CD14-positive monocyte (primary cell): Measurements from ENCODE around the gene SGCB. TPM values are rescaled to one million over a fixed set of nuclear protein-coding genes. Genes with fewer than 3 reads are reported as not detected.
"Not testable (repeated sequence)": the region's sequence is repeated elsewhere in the genome, so short reads cannot be mapped to it uniquely, and the experiment has no call there.

Source experiments
- DNase-seq, 3 donors: peaks; one replicate each; pipeline ENCODE4 v3.0.0-alpha.2; 2011 to 2022
- H2AFZ ChIP-seq: 2 replicates; pipeline ENCODE4 v1.6.0; 2012; ENCODE audit warnings: mild to moderate bottlenecking, low read depth, low read length, inconsistent platforms; ENCODE audit not compliant: insufficient read depth, poor library complexity, severe bottlenecking
- H3K27ac ChIP-seq, 2 donors: 1 replicate in 1 of 2; 2 replicates in 1 of 2; pipeline ENCODE4 v1.5.1; 2012 to 2013; ENCODE audit warnings: low read length in 2 of 2, control low read depth in 1 of 2, inconsistent platforms in 1 of 2, low read depth in 1 of 2, mild to moderate bottlenecking in 1 of 2
- H3K27me3 ChIP-seq, 2 donors: one replicate each; pipeline versions ENCODE4 v1.6.0 to v1.6.1; 2011 to 2013; ENCODE audit warnings: low read length in 2 of 2; ENCODE audit not compliant: control insufficient read depth in 2 of 2, insufficient read depth in 2 of 2
- H3K36me3 ChIP-seq, 2 donors: replicated peaks in 1 of 2; 1 replicate in 1 of 2; 2 replicates in 1 of 2; pipeline versions ENCODE4 v1.5.1 to v1.6.1; 2012 to 2013; ENCODE audit warnings: low read length in 2 of 2, control low read depth in 1 of 2, inconsistent platforms in 1 of 2, mild to moderate bottlenecking in 1 of 2; ENCODE audit not compliant: insufficient read depth in 2 of 2, control insufficient read depth in 1 of 2
- H3K4me1 ChIP-seq, 2 donors: 1 replicate in 1 of 2; 2 replicates in 1 of 2; pipeline versions ENCODE4 v1.5.1 to v1.6.1; 2012 to 2013; ENCODE audit warnings: low read length in 2 of 2, control low read depth in 1 of 2, inconsistent platforms in 1 of 2, mild to moderate bottlenecking in 1 of 2, moderate library complexity in 1 of 2; ENCODE audit not compliant: insufficient read depth in 2 of 2, control insufficient read depth in 1 of 2
- H3K4me2 ChIP-seq: replicated peaks from 2 replicates; pipeline ENCODE3; 2012; ENCODE audit warnings: low read length, moderate library complexity, mild to moderate bottlenecking; ENCODE audit not compliant: poor library complexity, severe bottlenecking; ENCODE audit errors: extremely low read depth
- H3K4me3 ChIP-seq, 3 experiments: fragments of 200-600 bp in 1 of 3; sonication (generic) in 1 of 3; replicated peaks in 1 of 3; 1 replicate in 2 of 3; 2 replicates in 1 of 3; pipeline ENCODE4 v1.5.1; 2011 to 2013; ENCODE audit warnings: low read length in 3 of 3, mild to moderate bottlenecking in 3 of 3, control low read depth in 2 of 3, low read depth in 2 of 3, inconsistent platforms in 1 of 3, moderate library complexity in 1 of 3
- H3K79me2 ChIP-seq: 2 replicates; pipeline ENCODE4 v1.6.0; 2012; ENCODE audit warnings: mild to moderate bottlenecking, control low read depth, inconsistent platforms, low read length, moderate library complexity; ENCODE audit not compliant: insufficient read depth
- H3K9ac ChIP-seq: 2 replicates; pipeline ENCODE4 v1.6.0; 2017; ENCODE audit warnings: low read length, mild to moderate bottlenecking; ENCODE audit not compliant: insufficient read depth, poor library complexity, severe bottlenecking
- H3K9me3 ChIP-seq, 2 donors: replicated peaks in 1 of 2; 1 replicate in 1 of 2; 2 replicates in 1 of 2; pipeline versions ENCODE4 v1.5.1 to v1.6.1; 2012 to 2013; ENCODE audit warnings: low read length in 2 of 2, control low read depth in 1 of 2; ENCODE audit not compliant: control insufficient read depth in 1 of 2, insufficient read depth in 1 of 2
- H4K20me1 ChIP-seq: 2 replicates; pipeline ENCODE4 v1.6.0; 2012; ENCODE audit warnings: mild to moderate bottlenecking, low read length, control low read depth, moderate library complexity; ENCODE audit not compliant: insufficient read depth
- H3K27ac Mint-ChIP-seq, 7 donors: one replicate each; pipeline ENCODE4 v1.8.0; 2020; ENCODE audit warnings: mild to moderate bottlenecking in 7 of 7, mixed read lengths in 7 of 7, moderate library complexity in 6 of 7, inconsistent platforms in 2 of 7
- H3K27me3 Mint-ChIP-seq, 3 donors: one replicate each; pipeline ENCODE4 v1.8.0; 2021 to 2022; ENCODE audit warnings: low read depth in 3 of 3, mild to moderate bottlenecking in 3 of 3, mixed read lengths in 3 of 3, moderate library complexity in 3 of 3, inconsistent platforms in 1 of 3
- H3K36me3 Mint-ChIP-seq, 2 donors: one replicate each; pipeline ENCODE4 v1.8.0; 2020; ENCODE audit warnings: mixed read lengths in 2 of 2, inconsistent platforms in 1 of 2, mild to moderate bottlenecking in 1 of 2
- H3K4me1 Mint-ChIP-seq: one replicate; pipeline ENCODE4 v1.8.0; 2020; ENCODE audit warnings: mild to moderate bottlenecking, mixed read lengths
- H3K4me3 Mint-ChIP-seq, 2 donors: one replicate each; pipeline ENCODE4 v1.8.0; 2020; ENCODE audit warnings: mild to moderate bottlenecking in 2 of 2, mixed read lengths in 2 of 2, moderate library complexity in 1 of 2
- H3K9me3 Mint-ChIP-seq, 7 donors: one replicate each; pipeline ENCODE4 v1.8.0; 2020 to 2022; ENCODE audit warnings: mixed read lengths in 7 of 7, mild to moderate bottlenecking in 6 of 7, moderate library complexity in 6 of 7, inconsistent platforms in 2 of 7
- CTCF ChIP-seq: fragments of 200-600 bp; IDR thresholded peaks from one replicate; pipeline ENCODE4 v1.8.0; 2022; ENCODE audit warnings: antibody characterized with exemption, mild to moderate bottlenecking
- WGBS: methylation state at CpG from one replicate; pipeline ENCODE4 v1.1.5; 2013; ENCODE audit warnings: missing lambda C conversion rate; ENCODE audit not compliant: insufficient coverage; 5-methylcytosine and 5-hydroxymethylcytosine counted together
- intact Hi-C, 2 donors: fragments of 100-400 bp; cut with micrococcal nuclease; formaldehyde crosslinking; loops; one replicate each; pipeline versions ENCODE4 v1.15.0 to v1.15.1; 2023
- polyA minus RNA-seq: library from RNA; depleted of rRNA, polyadenylated mRNA; stranded (reverse); fragments of >200 nt; gene quantifications from 2 replicates; pipeline ENCODE4 v1.2.3, GENCODE V29; 2012
- polyA plus RNA-seq, 3 donors: library from polyadenylated mRNA; depleted of rRNA in 1 of 3; unstranded in 2 of 3; stranded (reverse) in 1 of 3; fragments of 300-500 nt in 2 of 3; fragments of >200 nt in 1 of 3; fragmentation: Illumina TruSeq in 2 of 3; gene quantifications; 1 replicate in 2 of 3; 2 replicates in 1 of 3; pipeline ENCODE4 v1.2.3, GENCODE V29; 2012 to 2021
- total RNA-seq, 12 experiments: library from RNA in 1 of 12; stranded (reverse) in 1 of 12; fragments of 120-200 nt in 1 of 12; gene quantifications; one replicate each; pipeline ENCODE4 v1.2.4 and lab custom pipeline; 2013 to 2026; ENCODE audit warnings: mixed read lengths in 6 of 12, inconsistent platforms in 1 of 12

The SGCB gene, protein sequence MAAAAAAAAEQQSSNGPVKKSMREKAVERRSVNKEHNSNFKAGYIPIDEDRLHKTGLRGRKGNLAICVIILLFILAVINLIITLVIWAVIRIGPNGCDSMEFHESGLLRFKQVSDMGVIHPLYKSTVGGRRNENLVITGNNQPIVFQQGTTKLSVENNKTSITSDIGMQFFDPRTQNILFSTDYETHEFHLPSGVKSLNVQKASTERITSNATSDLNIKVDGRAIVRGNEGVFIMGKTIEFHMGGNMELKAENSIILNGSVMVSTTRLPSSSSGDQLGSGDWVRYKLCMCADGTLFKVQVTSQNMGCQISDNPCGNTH
- total RNA-seq (2013): 0.50 TPM
- polyA plus RNA-seq (under 1 TPM; 0.77 to 0.96 (median 0.95) TPM), polyA minus RNA-seq (0.40 and 0.42 TPM in 2 replicates), total RNA-seq (lab: John Stamatoyannopoulos, UW) (0.92 to 11.2 (median 1.8) reads per million in 11 experiments)

- H4K20me1 ChIP-seq: no peaks in the 10 kb centered on the region
- Mint-ChIP-seq H3K27me3 (peaks cover 52 to 73% (median 58%) of the 10 kb centered on the region in 3 donors), H3K4me3 (peak within 1 kb of the TSS; percentile 78 to 94), H3K4me1 (peaks cover 16% of the 10 kb centered on the region), H3K9me3 (peaks cover 0 to 7% (median 3%) of the 10 kb centered on the region in 7 donors), H3K36me3 (peaks cover 5 to 9% of the 10 kb centered on the region in 2 donors), H3K27ac (no peak within 1 kb of the TSS)
- H3K79me2 ChIP-seq: no peaks in the 10 kb centered on the region
- peak within 1 kb of the TSS; percentile 44 for H3K9ac ChIP-seq
- peak within 1 kb of the TSS; percentile 92 for H2AFZ ChIP-seq
- H3K27me3 ChIP-seq: peaks cover 65 to 79% of the 10 kb centered on the region in 2 donors
- intact Hi-C loops: loop anchor here in 1 of 2 donors (10.0 kb wide), 1 partner anchor 194 kb away; the partner anchor contains the start of gene DCUN1D4
- no peak for TF ChIP-seq CTCF
- WGBS: 2% methylated on average over 65 of the region's 70 CpGs
- H3K9me3 ChIP-seq: no peaks in the 10 kb centered on the region
- H3K4me2 ChIP-seq: peak within 1 kb of the TSS; percentile 75
- peak within 1 kb of the TSS; percentile 33 to 78 (median 48) for H3K4me3 ChIP-seq
- no peaks in the 10 kb centered on the region for H3K36me3 ChIP-seq
- H3K27ac ChIP-seq: no peak within 1 kb of the TSS
- peak in 2 of 3 donors; percentile 15 to 20 for DNase-seq
- peaks cover 9 to 16% of the 10 kb centered on the region in 2 donors for H3K4me1 ChIP-seq
Measured at GRCh38 chr4:52038103-52038912, at the start of gene SGCB. Gene SGCB, minus strand, starts transcription at chr4:52038299. Its CDS starts 40 bp downstream, at chr4:52038259.

- H3K27ac Mint-ChIP-seq, H3K27me3 Mint-ChIP-seq, H3K36me3 Mint-ChIP-seq, H3K9me3 Mint-ChIP-seq, H3K27ac ChIP-seq, H3K4me1 Mint-ChIP-seq, H2AFZ ChIP-seq, H3K27me3 ChIP-seq, DNase-seq, H3K79me2 ChIP-seq, H3K4me1 ChIP-seq, H3K4me2 ChIP-seq, H3K4me3 ChIP-seq, H3K36me3 ChIP-seq, H3K9me3 ChIP-seq, intact Hi-C loops, H4K20me1 ChIP-seq, H3K4me3 Mint-ChIP-seq, H3K9ac ChIP-seq: not testable (repeated sequence)
- no CpG with 5 or more reads among the region's 1 CpG for WGBS
Measured at GRCh38 chr4:52086425-52086824, 48.3 kb upstream of the SGCB start.
